Upper lobe of right lung (tissue), 1 donor: ENCODE results near the gene SLC6A6. TPM values are rescaled to one million over a fixed set of nuclear protein-coding genes. Genes with fewer than 3 reads are reported as not detected.
A peak's percentile ranks its signal among the peaks of the same experiment; 100 is the strongest.

Experiments used
- ATAC-seq: fragments of 200-7000 bp; cut with Tn5 transposase; one replicate; pipeline ENCODE4 v1.9.1; 2020; ENCODE audit warnings: mild to moderate bottlenecking, moderate library complexity
- DNase-seq: peaks from one replicate; pipeline ENCODE4 v3.0.0-alpha.2; 2020
- H3K27ac ChIP-seq: fragments of 200-600 bp; one replicate; pipeline ENCODE4 v1.8.0; 2022
- H3K27me3 ChIP-seq: fragments of 200-600 bp; one replicate; pipeline ENCODE4 v1.8.0; 2022; ENCODE audit warnings: mild to moderate bottlenecking
- H3K36me3 ChIP-seq: fragments of 200-600 bp; one replicate; pipeline ENCODE4 v1.8.0; 2022
- H3K4me1 ChIP-seq: fragments of 200-600 bp; one replicate; pipeline ENCODE4 v1.8.0; 2022
- H3K4me3 ChIP-seq: fragments of 200-600 bp; one replicate; pipeline ENCODE4 v1.8.0; 2022; ENCODE audit warnings: mild to moderate bottlenecking
- H3K9me3 ChIP-seq: fragments of 200-600 bp; one replicate; pipeline ENCODE4 v1.8.0; 2022
- intact Hi-C: fragments of 100-400 bp; cut with DNase I; formaldehyde crosslinking; loops from one replicate; pipeline ENCODE4 v1.11.0; 2022
- total RNA-seq: library from RNA; stranded (reverse); fragmentation: NEBNext Ultra II Directional; extraction: Animal tissue kit (Norgen Biotek cat#: 25700); gene quantifications from one replicate; pipeline ENCODE4 v1.2.1, GENCODE V29; 2021
- TF ChIP-seq, protein P1 (sequence below): fragments of 200-600 bp; IDR thresholded peaks from one replicate; pipeline ENCODE4 v1.8.0; 2022; ENCODE audit warnings: antibody characterized with exemption
- donor health status: DM: no; HTN: yes; CAD: no; lungs with severe emphysema.

The SLC6A6 gene
- total RNA-seq, 1 donor from 2014 or later = 54.3 TPM

DNA sequence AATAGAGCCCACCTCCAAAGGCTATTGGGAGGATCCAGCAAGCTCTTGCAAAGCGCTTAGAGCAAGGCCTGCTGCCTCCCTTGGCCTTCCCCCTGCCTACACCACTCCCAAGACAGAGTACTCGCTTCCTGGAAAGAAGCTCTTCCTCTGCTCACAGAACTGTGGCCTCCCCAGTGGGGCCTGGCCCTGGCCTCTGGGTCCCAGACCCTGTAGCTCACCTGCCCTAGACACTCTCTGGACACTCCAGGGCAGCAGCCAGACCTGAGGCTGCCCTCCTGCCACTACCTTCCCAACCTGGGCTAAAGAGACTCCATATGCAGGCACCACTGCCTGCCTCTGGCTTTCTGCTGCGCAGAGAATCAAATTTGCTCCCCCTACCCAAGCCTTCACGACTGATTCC is 87.8 kb downstream of the SLC6A6 start:
- Histone ChIP-seq H3K4me3 (no peak overlapping the region), H3K36me3 (peaks cover 27% of the 10 kb centered on the region), H3K9me3 (no peaks in the 10 kb centered on the region), H3K27ac (no peak overlapping the region), H3K27me3 (no peaks in the 10 kb centered on the region), H3K4me1 (no peaks in the 10 kb centered on the region)
- DNase-seq = peak; percentile 57
- ATAC-seq = no peak
- TF ChIP-seq, protein P1, sequence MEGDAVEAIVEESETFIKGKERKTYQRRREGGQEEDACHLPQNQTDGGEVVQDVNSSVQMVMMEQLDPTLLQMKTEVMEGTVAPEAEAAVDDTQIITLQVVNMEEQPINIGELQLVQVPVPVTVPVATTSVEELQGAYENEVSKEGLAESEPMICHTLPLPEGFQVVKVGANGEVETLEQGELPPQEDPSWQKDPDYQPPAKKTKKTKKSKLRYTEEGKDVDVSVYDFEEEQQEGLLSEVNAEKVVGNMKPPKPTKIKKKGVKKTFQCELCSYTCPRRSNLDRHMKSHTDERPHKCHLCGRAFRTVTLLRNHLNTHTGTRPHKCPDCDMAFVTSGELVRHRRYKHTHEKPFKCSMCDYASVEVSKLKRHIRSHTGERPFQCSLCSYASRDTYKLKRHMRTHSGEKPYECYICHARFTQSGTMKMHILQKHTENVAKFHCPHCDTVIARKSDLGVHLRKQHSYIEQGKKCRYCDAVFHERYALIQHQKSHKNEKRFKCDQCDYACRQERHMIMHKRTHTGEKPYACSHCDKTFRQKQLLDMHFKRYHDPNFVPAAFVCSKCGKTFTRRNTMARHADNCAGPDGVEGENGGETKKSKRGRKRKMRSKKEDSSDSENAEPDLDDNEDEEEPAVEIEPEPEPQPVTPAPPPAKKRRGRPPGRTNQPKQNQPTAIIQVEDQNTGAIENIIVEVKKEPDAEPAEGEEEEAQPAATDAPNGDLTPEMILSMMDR = no peak
- intact Hi-C loops = no loop called here

DNA sequence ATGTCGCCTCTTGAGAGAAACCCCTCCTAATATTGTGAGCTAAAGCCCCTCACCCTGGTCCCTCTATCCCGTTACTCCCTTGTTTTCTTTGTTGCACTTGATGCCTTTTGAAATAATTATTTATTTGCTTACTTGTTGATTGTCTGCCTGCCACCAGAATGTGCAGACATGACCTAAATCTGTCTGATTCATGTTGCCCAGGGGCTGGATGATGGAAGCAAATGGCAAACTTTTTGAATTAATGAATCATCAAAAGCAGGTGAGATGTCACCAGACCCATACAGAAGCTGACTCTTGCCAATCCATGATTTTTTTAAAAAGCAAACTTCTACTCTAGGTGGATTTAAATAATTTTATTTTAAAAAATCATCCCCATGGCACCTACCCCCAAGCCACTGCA is 88.4 kb downstream of the SLC6A6 start:
- ATAC-seq (no peak), DNase-seq (no peak)
- Histone ChIP-seq H3K36me3 (peaks cover 21% of the 10 kb centered on the region), H3K4me1 (no peaks in the 10 kb centered on the region), H3K27ac (no peak overlapping the region), H3K27me3 (no peaks in the 10 kb centered on the region), H3K4me3 (no peak overlapping the region), H3K9me3 (no peaks in the 10 kb centered on the region)
- intact Hi-C loops = no loop called here
- TF ChIP-seq, protein P1 = no peak

DNA sequence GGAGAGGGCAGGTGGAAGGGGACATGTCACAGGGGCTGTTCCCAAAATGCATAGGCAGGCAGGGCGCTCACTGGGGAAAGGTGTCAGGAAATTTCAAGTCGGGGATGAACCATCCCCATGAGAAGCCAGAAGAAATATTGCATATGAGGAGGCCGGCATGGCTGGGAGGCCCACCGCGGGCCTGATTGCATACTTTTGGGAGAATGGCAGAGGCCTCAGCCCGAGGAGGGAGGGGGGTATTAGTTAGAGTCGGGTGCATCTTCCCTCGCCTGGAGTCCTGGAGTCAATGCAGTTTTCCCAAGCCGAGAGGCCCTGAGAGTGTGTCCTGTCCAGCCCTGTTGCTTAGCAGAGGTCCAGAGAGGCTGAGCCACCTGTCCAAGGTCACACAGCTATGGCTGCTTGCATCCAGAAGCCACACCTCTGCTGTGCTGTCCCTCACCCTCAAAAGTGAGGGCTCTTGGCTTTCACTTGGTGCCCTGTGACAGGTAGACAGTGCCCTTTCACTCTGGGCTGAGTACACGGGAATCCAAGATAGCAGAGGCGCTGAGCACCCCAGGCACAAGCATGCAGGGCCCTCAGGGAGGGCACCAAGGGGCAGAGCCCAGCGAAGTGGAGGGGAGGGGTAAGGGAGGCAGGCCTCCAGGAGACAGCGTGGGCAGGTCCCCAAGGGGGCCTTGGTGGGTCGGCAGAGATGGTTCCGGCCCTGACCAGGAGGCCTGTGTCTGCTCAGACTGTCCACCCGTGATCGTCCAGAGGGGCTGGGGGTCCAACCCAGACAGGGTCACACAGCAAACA is 89.2 kb downstream of the SLC6A6 start:
- DNase-seq (peak; percentile 42), ATAC-seq (peak; percentile 13)
- TF ChIP-seq, protein P1 = no peak
- Histone ChIP-seq H3K27me3 (no peaks in the 10 kb centered on the region), H3K4me3 (no peak overlapping the region), H3K4me1 (no peaks in the 10 kb centered on the region), H3K27ac (no peak overlapping the region), H3K9me3 (no peaks in the 10 kb centered on the region), H3K36me3 (peaks cover 13% of the 10 kb centered on the region)
- intact Hi-C loops = no loop called here

DNA sequence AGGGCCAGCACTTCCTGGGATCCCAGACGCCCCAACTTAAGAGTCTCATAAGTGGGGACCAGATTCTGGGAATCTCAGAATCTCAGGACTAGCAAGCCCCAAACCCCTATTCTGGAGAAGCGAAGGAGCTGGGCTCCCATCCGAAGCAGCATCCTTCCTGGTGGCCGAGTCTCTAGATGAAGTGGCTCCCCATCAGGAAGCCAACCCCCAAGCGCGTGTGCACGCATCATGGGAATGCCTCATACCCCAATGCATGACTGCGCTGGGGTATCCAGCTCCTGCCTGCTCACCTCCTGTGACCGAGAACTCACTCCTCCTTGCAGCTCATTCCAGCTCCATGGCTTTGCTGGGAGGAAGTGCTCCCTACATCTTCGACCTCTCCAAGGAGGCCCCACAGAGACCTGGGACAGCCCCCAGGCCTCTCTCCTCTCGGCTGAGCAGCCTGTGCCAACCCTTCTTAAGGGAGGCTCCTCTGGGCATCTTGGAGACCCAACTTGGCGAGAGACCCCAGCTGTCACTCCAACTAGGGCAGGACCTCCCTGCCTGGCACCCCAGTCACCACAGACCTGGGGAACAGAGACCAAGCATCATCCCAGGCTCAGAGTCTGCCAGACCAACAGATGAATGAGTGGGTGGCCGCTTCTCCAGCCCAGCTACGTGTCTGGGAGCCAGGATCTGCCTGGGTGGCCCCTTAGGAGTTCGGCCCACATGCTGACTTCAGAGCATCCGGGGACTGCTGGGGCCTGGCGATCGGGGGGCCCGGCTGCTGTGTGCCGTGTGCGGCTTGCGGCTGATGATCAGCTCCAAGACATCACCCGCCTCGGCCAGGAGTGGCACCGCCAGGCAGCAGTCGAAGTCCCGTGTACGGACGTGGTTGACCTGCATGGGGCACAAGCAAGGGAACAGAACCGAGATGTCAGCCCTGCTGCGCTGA is 90.8 kb downstream of the SLC6A6 start:
- no peaks in the 10 kb centered on the region for H3K27me3 ChIP-seq
- intact Hi-C loops = no loop called here
- peak; percentile 61 for DNase-seq

DNA sequence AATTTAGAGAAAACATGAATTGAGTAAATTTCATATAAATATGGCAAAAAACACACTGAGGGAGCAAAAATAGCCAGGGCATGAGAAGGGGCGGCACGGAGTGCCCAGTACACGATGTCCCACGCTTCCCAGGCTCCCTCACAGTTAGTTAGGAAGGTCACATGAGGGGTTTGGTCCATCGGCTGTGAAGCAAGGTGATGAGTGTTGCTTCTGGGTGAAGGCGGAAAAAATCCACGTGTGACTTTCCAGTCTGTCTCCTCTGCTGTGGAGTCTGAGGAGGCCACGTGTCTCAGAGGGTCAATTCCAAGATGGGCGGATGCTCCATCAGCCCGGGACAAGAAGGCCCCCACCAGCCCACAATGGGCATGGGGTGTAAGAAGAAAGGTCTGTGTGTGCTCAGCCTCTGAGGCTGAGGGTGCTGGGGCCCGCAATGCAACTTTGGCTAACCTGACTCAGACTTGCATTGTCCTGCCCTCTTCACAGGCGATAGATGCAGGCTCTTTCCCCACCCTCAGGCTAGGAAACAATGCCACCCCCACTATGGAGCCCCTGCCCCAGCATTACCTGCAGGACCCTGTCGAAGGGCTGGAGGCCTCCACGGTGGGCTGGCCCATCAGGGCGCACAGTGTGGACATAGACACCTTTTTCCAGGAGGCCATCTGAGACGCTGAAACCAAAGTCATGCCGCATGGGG is 92.0 kb downstream of the SLC6A6 start:
- ATAC-seq (no peak), DNase-seq (peak; percentile 43)
- TF ChIP-seq, protein P1 = no peak
- peaks cover 1% of the 10 kb centered on the region for H3K36me3 ChIP-seq
- H3K27me3 ChIP-seq = no peaks in the 10 kb centered on the region
- intact Hi-C loops = no loop called here
- no peaks in the 10 kb centered on the region for H3K9me3 ChIP-seq
- no peak overlapping the region for H3K4me3 ChIP-seq
- no peak overlapping the region for H3K27ac ChIP-seq
- no peaks in the 10 kb centered on the region for H3K4me1 ChIP-seq

More for the DNA sequence above, 90.8 kb downstream of the SLC6A6 start:
- Histone ChIP-seq H3K27ac (no peak overlapping the region), H3K9me3 (no peaks in the 10 kb centered on the region), H3K4me1 (no peaks in the 10 kb centered on the region), H3K36me3 (peaks cover 6% of the 10 kb centered on the region), H3K4me3 (no peak overlapping the region)
- ATAC-seq = no peak
- TF ChIP-seq, protein P1 = no peak
